HG03520 (cell line): ENCODE results near the gene YTHDF2.

Experiments used
- ATAC-seq: cut with Tn5 transposase; IDR thresholded peaks from one replicate; pipeline ENCODE4 v1.9.1; 2021; ENCODE audit warnings: mild to moderate bottlenecking, moderate library complexity; ENCODE audit not compliant: unreplicated experiment

Gene YTHDF2

GRCh38 chr1:28796352-28797211 lies 59.8 kb downstream of the YTHDF2 start:
- ATAC-seq: no peak

GRCh38 chr1:28800324-28800723 lies 63.6 kb downstream of the YTHDF2 start:
- ATAC-seq: no peak

GRCh38 chr1:28801461-28801860 lies 64.7 kb downstream of the YTHDF2 start:
- ATAC-seq: no peak

GRCh38 chr1:28803051-28803450 lies 66.3 kb downstream of the YTHDF2 start:
- ATAC-seq: no peak

GRCh38 chr1:28803662-28804061 lies 66.9 kb downstream of the YTHDF2 start:
- ATAC-seq: no peak

GRCh38 chr1:28804071-28804470 lies 67.3 kb downstream of the YTHDF2 start:
- no peak for ATAC-seq

- no peak for ATAC-seq
These were observed 70.3 kb downstream of the YTHDF2 start for GRCh38 chr1:28807046-28807445.

- ATAC-seq: no peak
These were observed 71.2 kb downstream of the YTHDF2 start for GRCh38 chr1:28807986-28808385.

- ATAC-seq: no peak
These were observed 74.6 kb downstream of the YTHDF2 start for GRCh38 chr1:28811369-28811765.

- ATAC-seq: no peak
These were observed 75.3 kb downstream of the YTHDF2 start, which contains the start of gene OPRD1 for GRCh38 chr1:28811766-28812668. TSS of gene OPRD1 (plus strand) at chr1:28812170. CDS start at chr1:28812384, 214 bp downstream.

GRCh38 chr1:28812669-28813468 lies 76.1 kb downstream of the YTHDF2 start:
- ATAC-seq: no peak

- ATAC-seq: no peak
These were observed 77.3 kb downstream of the YTHDF2 start for GRCh38 chr1:28813931-28814465.

- ATAC-seq: no peak
These were observed 78.9 kb downstream of the YTHDF2 start for GRCh38 chr1:28815533-28816185.

GRCh38 chr1:28817133-28817532 lies 80.4 kb downstream of the YTHDF2 start:
- ATAC-seq: no peak

GRCh38 chr1:28819020-28819419 lies 82.3 kb downstream of the YTHDF2 start:
- no peak for ATAC-seq
